ENCODE data around the gene C8A. TPM values are rescaled to one million over a fixed set of nuclear protein-coding genes. Genes with fewer than 3 reads are reported as not detected.

Gene C8A
- total and polyA plus RNA-seq, 2 of the 8 experiments (the other 6 are each of a cell fraction or from before 2014, with no cell fraction given) = not detected

DNA sequence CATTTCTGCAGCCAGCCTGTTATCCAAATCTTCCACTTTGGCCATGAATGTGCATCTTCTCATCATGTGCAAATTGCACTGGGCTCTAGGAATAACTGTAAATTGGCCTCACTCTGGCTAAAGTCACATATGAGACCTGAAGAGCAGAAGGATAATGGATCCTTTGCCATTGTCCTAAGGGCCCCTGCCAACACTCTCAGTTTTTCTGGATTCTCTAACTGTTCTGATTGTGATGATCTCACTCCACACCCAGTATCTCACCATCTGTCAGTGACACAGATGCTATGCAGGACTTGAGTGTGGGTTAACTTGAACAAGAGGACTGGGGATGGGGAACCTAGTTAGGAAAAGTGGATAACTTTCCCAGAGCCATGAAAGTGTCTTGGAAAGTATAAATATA lies 26.9 kb upstream of the C8A start:
- DNase-seq (ENCODE audit: low read depth in 1 of 2, low spot score in 2 of 2) (no peak), FAIRE-seq (no peak)
- POLR2A ChIA-PET (ENCODE audit: partially characterized antibody) = no interaction called here
- H3K4ac ChIP-seq (replicated peaks; ENCODE audit: insufficient read length, low read depth, low read length) = no peak overlapping the region
- H3K79me2 ChIP-seq (ENCODE audit: control insufficient read depth in 1 of 2, insufficient read depth in 2 of 2, low read length in 2 of 2) = no peaks in the 10 kb centered on the region
- H3K27me3 ChIP-seq (replicated peaks in 1 of 4; ENCODE audit: control insufficient read depth in 3 of 4, extremely low read depth in 1 of 4, insufficient read depth in 3 of 4, low read length in 3 of 4) = peaks cover 0 to 2% (median 0%) of the 10 kb centered on the region in 4 experiments; a peak in 1 of 7 replicates
- H4K5ac ChIP-seq (ENCODE audit: insufficient read length, low read depth, low read length) = no peak overlapping the region
- H3K9me3 ChIP-seq (ENCODE audit: insufficient read depth in 2 of 2, low read depth in 1 of 2, low read length in 1 of 2) = no peaks in the 10 kb centered on the region
- no peak overlapping the region for H3K14ac ChIP-seq (ENCODE audit: insufficient read length)
- no peak overlapping the region for H2BK5ac ChIP-seq (ENCODE audit: low read depth, low read length)
- H4K8ac ChIP-seq (ENCODE audit: extremely low read depth, insufficient read depth, low read length) = no peak overlapping the region
- H3K23ac ChIP-seq (ENCODE audit: insufficient read length) = no peak overlapping the region
- no peak overlapping the region for H2BK15ac ChIP-seq (ENCODE audit: low read length)
- H3K4me2 ChIP-seq (ENCODE audit: insufficient read depth in 1 of 2, low read depth in 2 of 2, low read length in 2 of 2) = no peak overlapping the region
- no peaks in the 10 kb centered on the region for H4K20me1 ChIP-seq (replicated peaks in 1 of 2; ENCODE audit: control insufficient read depth in 1 of 2, insufficient read depth in 2 of 2, low read length in 2 of 2)
- H2BK12ac ChIP-seq (ENCODE audit: low read depth, low read length) = no peak overlapping the region
- H2BK20ac ChIP-seq (ENCODE audit: low read length) = no peak overlapping the region
- H2AFZ ChIP-seq (ENCODE audit: low read length) = no peak overlapping the region
- H3K27ac ChIP-seq (ENCODE audit: low read depth, low read length) = no peak overlapping the region
- H3K23me2 ChIP-seq (ENCODE audit: low read depth, low read length) = no peaks in the 10 kb centered on the region
- CTCF ChIA-PET (ENCODE audit: partially characterized antibody) = interaction anchor here (0.6 to 10.8 kb wide), 2 partner anchors 140 to 755 kb away, joined by 3 to 193 read pairs; partner anchors contain the start of gene C8B
- no peaks in the 10 kb centered on the region for H3K79me1 ChIP-seq (ENCODE audit: low read depth, low read length)
- no peak overlapping the region for H4K91ac ChIP-seq (replicated peaks; ENCODE audit: insufficient read length, low read length)
- H3K4me3 ChIP-seq (ENCODE audit: extremely low read depth in 1 of 4, insufficient read depth in 2 of 4, low read depth in 3 of 4, low read length in 4 of 4) = no peak overlapping the region
- no peak overlapping the region for H2BK120ac ChIP-seq (replicated peaks; ENCODE audit: low read depth, low read length)
- no peak overlapping the region for H3K9ac ChIP-seq (replicated peaks in 1 of 4; ENCODE audit: extremely low read depth in 1 of 4, low read depth in 3 of 4, low read length in 3 of 4)
- H3K36me3 ChIP-seq (ENCODE audit: control insufficient read depth in 2 of 4, insufficient read depth in 4 of 4, low read length in 3 of 4) = no peaks in the 10 kb centered on the region
- no peaks in the 10 kb centered on the region for H3K4me1 ChIP-seq (replicated peaks in 1 of 4; ENCODE audit: control insufficient read depth in 3 of 4, insufficient read depth in 4 of 4, low read length in 3 of 4)
- no peak overlapping the region for H3K56ac ChIP-seq (replicated peaks; ENCODE audit: insufficient read length, low read depth, low read length)
- no peak overlapping the region for H2AK5ac ChIP-seq (ENCODE audit: low read depth, low read length)
- no peak overlapping the region for H3K18ac ChIP-seq (ENCODE audit: extremely low read depth, low read length)
- TF ChIP-seq TEAD4 (IDR thresholded peaks at IDR 0.05; ENCODE audit: low read depth, low read length) (no peak), CEBPB (IDR thresholded peaks at IDR 0.05; ENCODE audit: low read depth, low read length) (no peak), CTBP2 (IDR thresholded peaks at IDR 0.05; ENCODE audit: borderline replicate concordance, insufficient read depth, insufficient read length, low read length) (no peak)

Data from H1 (cell line).